HG03442 (cell line): ENCODE data around the gene ZIC5.
"Not testable (repeated sequence)": the region's sequence is repeated elsewhere in the genome, so short reads cannot be mapped to it uniquely, and the experiment has no call there.

ENCODE experiments used
- ATAC-seq: cut with Tn5 transposase; IDR thresholded peaks from one replicate; pipeline ENCODE4 v1.9.1; 2021; ENCODE audit warnings: mild to moderate bottlenecking, moderate library complexity; ENCODE audit not compliant: unreplicated experiment

ZIC5 gene

GRCh38 chr13:99960663-99961311, 10.8 kb downstream of the ZIC5 start:
- ATAC-seq = no peak

- ATAC-seq = no peak
Observed at GRCh38 chr13:99959540-99960230, 11.9 kb downstream of the ZIC5 start.

GRCh38 chr13:99959127-99959539, 12.4 kb downstream of the ZIC5 start:
- no peak for ATAC-seq

DNA sequence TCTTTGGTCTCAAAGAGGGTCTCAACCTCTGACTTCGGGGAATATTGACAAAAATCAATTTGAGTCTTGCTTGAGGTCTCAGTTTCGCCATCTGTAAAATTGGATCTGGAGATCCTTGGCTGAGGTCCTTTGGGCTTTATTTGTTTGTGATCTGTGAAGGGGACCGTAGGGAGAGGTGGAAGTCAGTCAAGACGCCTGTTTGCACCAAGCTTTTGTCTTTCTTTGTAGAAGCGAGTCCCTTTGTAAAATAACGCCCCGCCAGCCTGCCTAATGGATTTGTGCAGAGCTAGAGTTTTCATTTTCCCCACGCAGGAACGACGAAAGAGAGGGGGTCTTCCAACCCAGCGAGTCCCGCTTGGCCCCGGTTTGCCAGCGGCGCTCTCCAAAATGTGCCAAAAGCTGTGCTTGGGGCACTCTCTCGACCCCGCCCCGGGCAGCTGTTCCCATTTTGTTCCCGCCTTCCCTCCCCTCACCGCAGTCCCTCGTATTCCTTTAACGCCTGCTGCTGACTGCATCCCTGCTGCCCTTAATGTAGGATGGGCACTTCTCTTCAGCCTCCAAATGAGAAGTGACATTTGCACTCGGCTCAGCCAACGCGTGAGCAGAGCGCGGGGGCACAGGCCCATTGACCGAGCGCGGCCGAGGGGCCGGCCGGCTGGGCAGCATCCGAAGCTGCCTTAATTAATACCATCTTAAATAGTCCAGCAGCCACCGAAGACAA, 13.0 kb downstream of the ZIC5 start:
- no peak for ATAC-seq

DNA sequence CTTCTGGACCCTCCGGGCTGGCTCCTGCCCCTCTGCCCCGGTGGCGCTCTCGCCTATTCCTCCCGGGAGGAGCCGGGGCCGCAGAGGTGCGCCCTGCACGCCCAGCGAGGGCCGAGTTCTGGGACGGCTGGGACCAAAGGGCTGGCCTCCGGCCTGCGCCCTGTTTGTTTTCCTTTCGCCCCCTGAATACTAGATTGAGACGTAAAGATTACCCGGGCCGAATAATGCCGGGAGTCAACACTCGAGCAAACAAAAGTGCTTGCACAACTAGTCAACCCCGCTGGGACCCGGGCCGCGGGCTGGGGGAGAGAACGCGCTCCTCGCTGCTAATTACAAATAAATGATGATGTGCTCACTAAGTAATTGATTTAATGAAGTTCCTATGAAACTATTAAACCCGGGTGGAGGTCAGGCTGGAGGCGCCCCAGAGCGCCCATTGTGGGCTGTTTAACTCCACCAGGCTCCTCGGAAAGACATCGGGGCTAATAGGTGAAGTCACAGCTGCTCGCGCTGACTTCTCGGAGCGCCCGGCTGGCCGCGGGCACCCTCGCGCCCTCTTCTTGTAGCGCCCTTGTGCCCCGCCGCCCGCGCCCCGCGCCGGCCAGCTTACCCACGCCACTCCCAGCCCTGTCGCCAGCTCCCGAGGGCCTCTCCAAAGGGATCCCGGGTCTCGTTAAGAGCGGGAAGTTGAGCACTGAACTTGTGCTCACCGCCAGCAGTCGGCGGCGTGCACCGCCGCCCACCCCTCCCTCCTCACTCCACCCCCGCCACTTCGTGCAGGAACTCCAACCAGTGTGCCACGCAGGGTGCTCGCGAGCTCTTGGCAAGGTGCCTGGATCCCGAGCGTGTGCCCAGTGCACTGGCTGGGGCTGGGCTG, 14.9 kb downstream of the ZIC5 start:
- no peak for ATAC-seq

DNA sequence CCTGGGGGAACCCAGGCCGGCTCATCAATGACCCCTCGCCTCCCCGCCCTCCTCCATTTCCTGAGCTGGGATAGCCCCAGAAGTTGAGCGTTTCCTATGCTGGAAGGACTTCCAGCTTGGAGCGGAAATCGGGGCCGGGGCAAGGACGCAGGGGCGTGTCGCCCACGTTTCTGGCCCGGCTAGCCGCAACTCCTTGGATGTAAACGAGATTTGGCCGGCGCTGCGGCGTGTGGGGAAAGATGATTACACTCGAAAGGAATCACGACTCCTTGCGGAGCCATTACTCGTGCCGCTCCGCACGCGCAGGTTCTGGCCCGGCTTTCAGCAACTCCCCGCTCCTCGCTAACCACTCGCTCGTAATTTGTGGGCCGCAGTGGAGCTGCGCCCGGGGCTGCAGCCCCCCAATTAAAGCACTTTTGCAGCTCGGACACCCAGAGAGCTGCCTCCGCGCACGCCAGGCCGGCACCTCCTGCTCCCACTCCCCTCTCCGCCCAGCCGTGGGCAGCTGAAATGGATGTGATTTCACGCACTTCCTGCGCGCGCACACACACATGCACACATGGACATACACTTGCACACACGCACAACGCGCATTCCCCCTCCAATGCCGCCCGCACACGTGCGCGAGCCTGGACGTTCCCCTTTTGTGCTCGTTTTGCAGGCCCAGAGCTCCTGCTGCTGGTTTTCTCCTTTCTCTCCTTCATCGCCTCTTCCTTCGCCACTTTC, 15.7 kb downstream of the ZIC5 start:
- ATAC-seq = no peak

DNA sequence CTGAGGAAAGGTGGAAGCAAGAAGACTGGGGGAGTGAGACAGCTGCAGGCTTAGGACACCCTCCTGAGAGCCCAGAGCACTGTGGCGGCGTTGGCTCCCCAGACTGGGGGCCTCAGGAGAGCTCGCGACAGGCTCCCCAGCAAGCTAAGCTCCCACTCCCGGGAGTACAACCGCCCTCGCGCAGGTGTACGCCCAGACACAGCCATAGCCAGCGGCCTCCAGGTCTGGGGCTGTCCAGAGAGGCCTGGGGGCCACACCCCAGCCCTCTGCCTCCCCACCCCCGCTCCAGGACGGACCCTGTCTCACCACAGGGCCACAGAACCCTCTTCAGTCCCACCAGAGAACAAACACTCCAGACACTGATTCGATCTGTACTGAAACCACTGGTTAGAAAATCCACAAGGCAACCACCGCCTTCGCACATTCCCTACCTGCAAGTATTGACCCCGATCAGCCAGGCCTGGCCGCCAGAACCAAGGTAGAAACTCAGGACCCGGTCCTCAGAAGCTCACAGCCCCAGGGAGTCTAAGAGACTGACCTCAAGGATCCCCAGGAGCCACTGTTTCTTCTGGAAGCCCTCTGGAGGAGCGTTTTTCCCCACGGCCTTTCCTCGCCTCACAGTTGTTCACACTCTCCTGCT, 16.3 kb downstream of the ZIC5 start:
- no peak for ATAC-seq

- ATAC-seq = no peak
Observed at GRCh38 chr13:99953138-99953755, 18.3 kb downstream of the ZIC5 start.

DNA sequence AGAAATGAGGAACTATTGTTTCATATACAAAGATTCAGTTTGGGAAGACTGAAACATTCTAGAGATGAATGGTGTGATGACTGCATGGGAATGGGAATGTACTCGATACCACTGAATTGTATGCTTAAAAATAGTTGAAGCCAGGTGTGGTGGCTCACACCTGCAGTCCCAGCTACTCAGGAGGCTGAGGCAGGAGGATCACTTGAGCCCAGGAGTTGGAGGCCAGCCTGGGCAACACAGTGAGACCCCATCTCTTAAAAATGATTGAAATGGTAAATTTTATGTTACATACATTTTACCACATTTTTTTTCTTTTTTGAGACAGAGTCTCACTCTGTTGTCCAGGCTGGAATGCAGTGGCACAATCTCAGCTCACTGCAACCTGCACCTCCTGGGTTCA, 19.9 kb downstream of the ZIC5 start:
- not testable (repeated sequence) for ATAC-seq

GRCh38 chr13:99949679-99950413, 21.7 kb downstream of the ZIC5 start:
- no peak for ATAC-seq

GRCh38 chr13:99948907-99949678, 22.5 kb downstream of the ZIC5 start:
- no peak for ATAC-seq

- ATAC-seq = no peak
Observed at GRCh38 chr13:99948411-99948810, 23.2 kb downstream of the ZIC5 start.

- no peak for ATAC-seq
Observed at GRCh38 chr13:99947666-99948065, 23.9 kb downstream of the ZIC5 start.

DNA sequence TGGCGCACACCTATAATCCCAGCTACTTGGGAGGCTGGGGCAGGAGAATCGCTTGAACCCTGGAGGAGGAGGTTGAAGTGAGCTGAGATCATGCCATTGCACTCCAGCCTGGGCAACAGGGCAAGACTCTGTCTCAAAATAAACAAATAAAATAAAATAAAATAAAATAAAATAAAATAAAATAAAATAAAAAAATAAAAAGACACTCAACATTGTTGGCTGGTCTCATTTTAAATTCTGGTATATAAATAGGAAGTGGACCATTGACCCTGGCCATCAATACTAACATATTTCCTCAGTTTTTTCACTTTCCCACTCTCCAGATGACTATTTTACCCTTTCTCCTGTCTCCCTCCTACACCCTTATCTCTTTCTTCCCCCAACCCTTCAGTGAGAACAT, 26.1 kb downstream of the ZIC5 start:
- not testable (repeated sequence) for ATAC-seq

DNA sequence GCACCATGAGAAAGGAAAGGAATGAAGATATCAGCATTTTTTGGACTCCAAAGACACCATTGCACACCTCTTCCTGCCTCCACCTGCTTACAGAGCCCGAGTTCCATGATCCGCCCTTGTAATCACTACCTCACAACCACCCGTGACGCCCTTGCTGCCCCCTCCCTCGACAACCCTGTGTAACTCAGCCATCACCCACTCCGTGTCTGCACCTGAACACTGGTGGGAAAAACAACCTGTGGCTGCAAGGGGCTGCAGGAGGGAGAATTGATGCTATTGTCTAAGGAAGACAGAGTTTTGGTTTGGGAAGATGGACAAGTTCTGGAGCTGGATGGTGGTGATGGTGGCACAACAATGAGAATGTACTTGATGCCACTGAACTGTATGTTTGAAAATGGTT, 27.0 kb downstream of the ZIC5 start:
- no peak for ATAC-seq

- ATAC-seq = no peak
Observed at GRCh38 chr13:99944102-99944501, 27.5 kb downstream of the ZIC5 start.

DNA sequence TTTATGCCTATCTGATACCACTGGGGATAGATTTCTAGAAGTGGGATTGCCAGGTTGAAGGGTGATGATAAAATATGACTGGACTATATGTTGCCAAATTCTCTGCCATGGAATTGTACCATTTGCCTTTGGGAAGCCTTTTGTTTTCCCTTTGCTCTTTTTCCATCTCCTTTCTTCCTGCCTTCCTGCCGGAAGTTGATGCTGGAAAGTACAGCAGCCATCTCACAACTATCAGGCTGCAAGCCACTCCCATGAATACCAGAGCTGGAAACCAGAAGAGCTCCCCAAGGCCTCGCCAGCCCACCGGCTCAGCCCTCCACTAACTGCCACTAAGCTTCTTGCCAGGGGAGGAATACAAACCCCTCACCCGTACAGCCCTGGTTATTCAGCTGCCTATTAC, 29.7 kb downstream of the ZIC5 start:
- no peak for ATAC-seq

- ATAC-seq = no peak
Observed at GRCh38 chr13:99941086-99941485, 30.5 kb downstream of the ZIC5 start.
